HT1080 (cell line): ENCODE results near the gene TSPAN17. TPM values are rescaled to one million over a fixed set of nuclear protein-coding genes. Genes with fewer than 3 reads are reported as not detected.
A peak's percentile ranks its signal among the peaks of the same experiment; 100 is the strongest.

Experiments used
- DNase-seq: peaks from one replicate; pipeline ENCODE4 v3.0.0-alpha.2; 2015; ENCODE audit warnings: low read depth
- total RNA-seq: library from RNA; depleted of rRNA; stranded (reverse); fragments of >200 nt; shearing (Covaris generic); gene quantifications from 2 replicates; pipeline ENCODE4 v1.2.3, GENCODE V29; 2014

The TSPAN17 gene
- total RNA-seq, 1 experiment from 2014 or later, result 47.7 TPM

GRCh38 chr5:176658817-176659511 is 11.7 kb downstream of the TSPAN17 start:
- peak; percentile 13 for DNase-seq

- no peak for DNase-seq
These were observed 12.2 kb downstream of the TSPAN17 start for GRCh38 chr5:176659512-176659839.

GRCh38 chr5:176659860-176660461 is 12.7 kb downstream of the TSPAN17 start:
- DNase-seq, result no peak

GRCh38 chr5:176660530-176660859 is 13.2 kb downstream of the TSPAN17 start:
- no peak for DNase-seq

- peak; percentile 70 for DNase-seq
These were observed 13.8 kb downstream of the TSPAN17 start for GRCh38 chr5:176660860-176661641.

- no peak for DNase-seq
These were observed 14.4 kb downstream of the TSPAN17 start for GRCh38 chr5:176661676-176662075.

GRCh38 chr5:176662371-176663333 is 15.4 kb downstream of the TSPAN17 start:
- no peak for DNase-seq

- no peak for DNase-seq
These were observed 16.3 kb downstream of the TSPAN17 start for GRCh38 chr5:176663566-176663965.

- no peak for DNase-seq
These were observed 17.2 kb downstream of the TSPAN17 start for GRCh38 chr5:176664479-176664878.

- no peak for DNase-seq
These were observed 17.6 kb downstream of the TSPAN17 start for GRCh38 chr5:176664886-176665285.

- DNase-seq, result no peak
These were observed 18.2 kb downstream of the TSPAN17 start for GRCh38 chr5:176665517-176665916.

- DNase-seq, result no peak
These were observed 20.4 kb downstream of the TSPAN17 start for GRCh38 chr5:176667637-176668036.

- no peak for DNase-seq
These were observed 23.2 kb downstream of the TSPAN17 start for GRCh38 chr5:176670449-176670848.

- DNase-seq, result no peak
These were observed 24.1 kb downstream of the TSPAN17 start for GRCh38 chr5:176671399-176671798.

GRCh38 chr5:176671890-176672747 is 24.8 kb downstream of the TSPAN17 start:
- no peak for DNase-seq

- no peak for DNase-seq
These were observed 26.6 kb downstream of the TSPAN17 start for GRCh38 chr5:176673651-176674583.

- DNase-seq, result no peak
These were observed 27.5 kb downstream of the TSPAN17 start for GRCh38 chr5:176674799-176675198.

- peak; percentile 44 for DNase-seq
These were observed 28.5 kb downstream of the TSPAN17 start for GRCh38 chr5:176675676-176676360.

- DNase-seq, result peak; percentile 52
These were observed 29.1 kb downstream of the TSPAN17 start for GRCh38 chr5:176676361-176676824.
